IMR-90 (cell line): ENCODE results near the gene COL25A1. TPM values are rescaled to one million over a fixed set of nuclear protein-coding genes. Genes with fewer than 3 reads are reported as not detected.

Experiments used
- ATAC-seq: fragments of 200-7000 bp; cut with Tn5 transposase; 2 replicates; pipeline ENCODE4 v1.9.1; 2020; ENCODE audit warnings: low read depth, mild to moderate bottlenecking, moderate library complexity
- BruUV-seq: library from RNA; stranded (reverse); fragments of 400-500 nt; replicated peaks from 2 replicates; lab custom pipeline; 2021; lab: Mats Ljungman, UMichigan
- CTCF ChIA-PET: fragments of 300-600 bp; formaldehyde crosslinking; extraction: SDS; loops from one replicate; lab custom pipeline; 2021; ENCODE audit warnings: antibody characterized with exemption; lab: Yijun Ruan, JAX
- POLR2A ChIA-PET: fragments of 300-600 bp; sonication (Branson Sonifier 250); formaldehyde crosslinking; loops from one replicate; lab custom pipeline; 2022; ENCODE audit warnings: antibody characterized with exemption; ENCODE audit not compliant: unreplicated experiment; lab: Charles Lee
- DNase-seq: peaks from one replicate; pipeline ENCODE4 v3.0.0; 2013
- H2AFZ ChIP-seq: replicated peaks from 2 replicates; pipeline ENCODE3; 2013; ENCODE audit warnings: low read length, mild to moderate bottlenecking; ENCODE audit not compliant: poor library complexity
- H2AK5ac ChIP-seq: 2 replicates; pipeline ENCODE4 v1.6.1; 2013; ENCODE audit warnings: low read depth, low read length, inconsistent platforms
- H2AK9ac ChIP-seq: replicated peaks from 2 replicates; pipeline ENCODE3; 2013; ENCODE audit warnings: mild to moderate bottlenecking, low read depth, low read length, moderate library complexity; ENCODE audit not compliant: poor library complexity
- H2BK120ac ChIP-seq: 2 replicates; pipeline ENCODE4 v1.6.1; 2013; ENCODE audit warnings: low read depth, low read length, inconsistent platforms
- H2BK15ac ChIP-seq: 3 replicates; pipeline ENCODE4 v1.6.1; 2013; ENCODE audit warnings: low read depth, low read length, inconsistent platforms
- H2BK20ac ChIP-seq: 2 replicates; pipeline ENCODE4 v1.6.1; 2013; ENCODE audit warnings: low read depth, mild to moderate bottlenecking, inconsistent platforms, low read length, moderate library complexity
- H2BK5ac ChIP-seq: 2 replicates; pipeline ENCODE4 v1.6.1; 2013; ENCODE audit warnings: mild to moderate bottlenecking, low read depth, low read length, inconsistent platforms; ENCODE audit not compliant: poor library complexity, severe bottlenecking
- H3K14ac ChIP-seq: replicated peaks from 2 replicates; pipeline ENCODE4 v1.6.1; 2013; ENCODE audit warnings: low read depth, low read length, inconsistent platforms
- H3K18ac ChIP-seq: 2 replicates; pipeline ENCODE4 v1.6.1; 2013; ENCODE audit warnings: low read depth, low read length, control low read depth
- H3K23ac ChIP-seq: 2 replicates; pipeline ENCODE4 v1.6.1; 2013; ENCODE audit warnings: low read depth, low read length, inconsistent platforms
- H3K27ac ChIP-seq: 2 replicates; pipeline ENCODE4 v1.5.1; 2013; ENCODE audit warnings: mild to moderate bottlenecking, control low read depth, low read length; ENCODE audit not compliant: insufficient read depth
- H3K27me3 ChIP-seq: 2 replicates; pipeline ENCODE4 v1.6.1; 2013; ENCODE audit warnings: low read length; ENCODE audit not compliant: control insufficient read depth, insufficient read depth
- H3K36me3 ChIP-seq: 2 replicates; pipeline ENCODE4 v1.6.1; 2013; ENCODE audit warnings: low read length, mixed read lengths; ENCODE audit not compliant: control insufficient read depth, insufficient read depth
- H3K4ac ChIP-seq: 2 replicates; pipeline ENCODE4 v1.6.1; 2013; ENCODE audit warnings: low read depth, low read length, inconsistent platforms
- H3K4me1 ChIP-seq: 2 replicates; pipeline ENCODE4 v1.6.1; 2013; ENCODE audit warnings: low read length, mixed read lengths; ENCODE audit not compliant: control insufficient read depth, insufficient read depth
- H3K4me2 ChIP-seq: 2 replicates; pipeline ENCODE4 v1.6.1; 2013; ENCODE audit warnings: low read depth, mild to moderate bottlenecking, control low read depth, low read length, moderate library complexity
- H3K4me3 ChIP-seq: 2 replicates; pipeline ENCODE4 v1.5.1; 2013; ENCODE audit warnings: low read depth, mild to moderate bottlenecking, control low read depth, low read length, moderate library complexity; ENCODE audit not compliant: insufficient read depth
- H3K56ac ChIP-seq: 2 replicates; pipeline ENCODE4 v1.6.1; 2013; ENCODE audit warnings: low read length, inconsistent platforms; ENCODE audit not compliant: insufficient read depth; ENCODE audit errors: extremely low read depth
- H3K79me1 ChIP-seq, 2 experiments: 2 replicates each; pipeline ENCODE4 v1.6.1; 2013; ENCODE audit warnings: low read length in 2 of 2, inconsistent platforms in 1 of 2, low read depth in 1 of 2
- H3K9ac ChIP-seq: 2 replicates; pipeline ENCODE4 v1.6.1; 2013; ENCODE audit warnings: low read depth, low read length, control low read depth
- H3K9me1 ChIP-seq: 2 replicates; pipeline ENCODE4 v1.6.1; 2013; ENCODE audit warnings: low read length, inconsistent platforms; ENCODE audit not compliant: insufficient read depth
- H3K9me3 ChIP-seq: 2 replicates; pipeline ENCODE4 v1.6.1; 2013; ENCODE audit warnings: low read length; ENCODE audit not compliant: control insufficient read depth, insufficient read depth
- H4K20me1 ChIP-seq: 2 replicates; pipeline ENCODE4 v1.6.1; 2013; ENCODE audit warnings: low read length, inconsistent platforms; ENCODE audit not compliant: insufficient read depth
- H4K5ac ChIP-seq: 2 replicates; pipeline ENCODE4 v1.6.1; 2013; ENCODE audit warnings: mild to moderate bottlenecking, low read depth, low read length, control low read depth
- H4K8ac ChIP-seq, 2 experiments: 2 replicates each; pipeline ENCODE4 v1.6.1; 2013; ENCODE audit warnings: low read depth in 2 of 2, low read length in 2 of 2, control low read depth in 1 of 2, inconsistent platforms in 1 of 2
- H4K91ac ChIP-seq: 2 replicates; pipeline ENCODE4 v1.6.1; 2013; ENCODE audit warnings: low read depth, low read length, inconsistent platforms; ENCODE audit not compliant: insufficient read depth
- BHLHE40 ChIP-seq: fragments of 150-350 bp; IDR thresholded peaks from 2 replicates; pipeline ENCODE4 v1.6.1; 2016; ENCODE audit warnings: mild to moderate bottlenecking, low read depth, low read length
- CEBPB ChIP-seq: IDR thresholded peaks from 2 replicates; pipeline ENCODE4 v1.6.1; 2012; ENCODE audit warnings: low read depth, low read length, improper control_type of control experiment
- CHD1 ChIP-seq: IDR thresholded peaks from 2 replicates; pipeline ENCODE4 v1.6.1; 2012; ENCODE audit warnings: low read depth, low read length, improper control_type of control experiment
- ELK1 ChIP-seq: fragments of 150-350 bp; IDR thresholded peaks from 2 replicates; pipeline ENCODE4 v1.6.1; 2016; ENCODE audit warnings: low read depth, mild to moderate bottlenecking, low read length, moderate library complexity, borderline replicate concordance
- FOS ChIP-seq: fragments of 150-350 bp; IDR thresholded peaks from 2 replicates; pipeline ENCODE4 v1.6.1; 2016; ENCODE audit warnings: low read depth, low read length
- MAFK ChIP-seq: IDR thresholded peaks from 2 replicates; pipeline ENCODE4 v1.6.1; 2012; ENCODE audit warnings: low read depth, low read length, improper control_type of control experiment
- MAZ ChIP-seq: IDR thresholded peaks from 2 replicates; pipeline ENCODE4 v1.6.1; 2012; ENCODE audit warnings: low read depth, mild to moderate bottlenecking, low read length, improper control_type of control experiment, moderate library complexity, borderline replicate concordance
- MXI1 ChIP-seq: IDR thresholded peaks from 2 replicates; pipeline ENCODE4 v1.6.1; 2012; ENCODE audit warnings: low read depth, mild to moderate bottlenecking, low read length, moderate library complexity, borderline replicate concordance
- NFE2L2 ChIP-seq: fragments of 150-350 bp; IDR thresholded peaks from 2 replicates; pipeline ENCODE4 v1.6.1; 2016; ENCODE audit warnings: low read depth, mild to moderate bottlenecking, low read length
- POLR2A ChIP-seq: IDR thresholded peaks from 2 replicates; pipeline ENCODE4 v1.6.1; 2012; ENCODE audit warnings: mild to moderate bottlenecking, low read depth, low read length
- RAD21 ChIP-seq: IDR thresholded peaks from 2 replicates; pipeline ENCODE4 v1.6.1; 2012; ENCODE audit warnings: low read length, improper control_type of control experiment
- RCOR1 ChIP-seq: IDR thresholded peaks from 2 replicates; pipeline ENCODE4 v1.6.1; 2012; ENCODE audit warnings: mild to moderate bottlenecking, low read length, improper control_type of control experiment; ENCODE audit not compliant: insufficient replicate concordance
- RFX5 ChIP-seq: IDR thresholded peaks from 2 replicates; pipeline ENCODE4 v1.8.0; 2012; ENCODE audit warnings: low read depth, mild to moderate bottlenecking, low read length, moderate library complexity
- SMC3 ChIP-seq: fragments of 150-350 bp; IDR thresholded peaks from 2 replicates; pipeline ENCODE4 v1.6.1; 2016; ENCODE audit warnings: low read depth, mild to moderate bottlenecking, antibody characterized with exemption, low read length, moderate library complexity
- USF2 ChIP-seq: fragments of 150-350 bp; IDR thresholded peaks from 2 replicates; pipeline ENCODE4 v1.6.1; 2017; ENCODE audit warnings: mild to moderate bottlenecking, antibody characterized with exemption, low read length, low read depth
- WGBS, 2 experiments: methylation state at CpG; one replicate each; pipeline versions ENCODE4 v1.1.5 to v1.1.7; 2013; ENCODE audit warnings: missing lambda C conversion rate in 2 of 2; ENCODE audit not compliant: insufficient read length in 1 of 2; ENCODE audit errors: extremely low coverage in 2 of 2; 5-methylcytosine and 5-hydroxymethylcytosine counted together
- dilution Hi-C: fragments of 300-500 bp; cut with HindIII; formaldehyde crosslinking; loops from one replicate; pipeline ENCODE4 v1.14.3; 2018; ENCODE audit warnings: low sequenced_read_pairs; ENCODE audit not compliant: unreplicated experiment
- in situ Hi-C: fragments of 300-500 bp; cut with MboI; formaldehyde crosslinking; loops from 3 replicates; pipeline ENCODE4 v1.14.3; 2019; ENCODE audit warnings: low sequenced_read_pairs, inconsistent platforms, mixed read lengths
- intact Hi-C: fragments of 100-400 bp; cut with micrococcal nuclease; formaldehyde crosslinking; loops from 2 replicates; pipeline ENCODE4 v1.10.0; 2022
- polyA plus RNA-seq, 3 experiments: library from polyadenylated mRNA; depleted of rRNA; stranded (reverse); fragments of >200 nt; gene quantifications; 2 replicates each; pipeline ENCODE4 v1.2.3, GENCODE V29; 2012; ENCODE audit warnings: low replicate concordance in 1 of 3
- total RNA-seq: library from RNA; depleted of rRNA; stranded (reverse); fragments of >200 nt; gene quantifications from 2 replicates; pipeline ENCODE4 v1.2.3, GENCODE V29; 2012
- TF ChIP-seq, protein P1 (sequence below): conservative IDR thresholded peaks from 2 replicates; pipeline ENCODE4 v1.5.1; 2012; ENCODE audit warnings: mild to moderate bottlenecking, low read depth, low read length, improper control_type of control experiment

COL25A1 gene
- total and polyA plus RNA-seq, 2 of the 4 experiments (the other 2 are of a cell fraction) = under 0.01 to 0.05 TPM

DNA sequence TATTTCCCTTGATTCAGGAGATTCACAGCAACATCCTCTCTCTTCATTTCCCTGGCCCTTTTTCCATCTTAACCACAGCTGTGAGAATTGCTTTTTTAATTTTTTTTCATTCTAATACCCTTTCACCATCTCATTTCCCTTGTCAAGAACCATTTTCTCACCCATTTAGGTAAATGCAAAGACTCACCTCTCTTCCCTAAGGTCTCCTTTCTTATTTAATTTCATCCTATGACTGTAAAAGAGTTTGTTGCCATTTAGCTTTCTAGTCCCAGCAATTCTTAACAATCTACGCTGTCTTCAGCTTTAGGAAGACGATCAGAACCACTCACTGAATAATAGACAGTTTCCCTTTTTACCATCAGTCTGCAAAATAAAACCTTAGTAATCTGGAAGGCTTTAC lies 298.5 kb downstream of the COL25A1 start:
- Histone ChIP-seq H3K14ac (no peak overlapping the region), H3K4me2 (no peak overlapping the region), H3K27me3 (no peaks in the 10 kb centered on the region), H3K18ac (no peak overlapping the region), H2AFZ (no peak overlapping the region), H4K91ac (no peak overlapping the region), H4K5ac (no peak overlapping the region), H3K23ac (no peak overlapping the region), H4K20me1 (no peaks in the 10 kb centered on the region), H4K8ac (no peak overlapping the region), H2BK5ac (no peak overlapping the region), H2AK9ac (no peak overlapping the region), H3K27ac (no peak overlapping the region), H2BK120ac (no peak overlapping the region), H2BK15ac (no peak overlapping the region), H3K4ac (no peak overlapping the region), H2AK5ac (no peak overlapping the region), H3K79me1 (no peaks in the 10 kb centered on the region), H2BK20ac (no peak overlapping the region), H3K56ac (no peak overlapping the region), H3K36me3 (no peaks in the 10 kb centered on the region), H3K9ac (no peak overlapping the region), H3K9me1 (no peaks in the 10 kb centered on the region), H3K9me3 (no peaks in the 10 kb centered on the region), H3K4me3 (no peak overlapping the region), H3K4me1 (no peaks in the 10 kb centered on the region)
- POLR2A ChIA-PET = no interaction called here
- WGBS, 2 experiments = no CpG with 5 or more reads among the region's 2 CpGs
- dilution Hi-C loops (no loop called here), intact Hi-C loops (no loop called here), in situ Hi-C loops (no loop called here)
- TF ChIP-seq ELK1 (no peak), RAD21 (no peak), MAFK (no peak), USF2 (no peak), CEBPB (no peak), NFE2L2 (no peak), RFX5 (no peak), MXI1 (no peak), BHLHE40 (no peak), RCOR1 (no peak), SMC3 (no peak), MAZ (no peak), FOS (no peak), CHD1 (no peak), POLR2A (no peak)
- TF ChIP-seq, protein P1, sequence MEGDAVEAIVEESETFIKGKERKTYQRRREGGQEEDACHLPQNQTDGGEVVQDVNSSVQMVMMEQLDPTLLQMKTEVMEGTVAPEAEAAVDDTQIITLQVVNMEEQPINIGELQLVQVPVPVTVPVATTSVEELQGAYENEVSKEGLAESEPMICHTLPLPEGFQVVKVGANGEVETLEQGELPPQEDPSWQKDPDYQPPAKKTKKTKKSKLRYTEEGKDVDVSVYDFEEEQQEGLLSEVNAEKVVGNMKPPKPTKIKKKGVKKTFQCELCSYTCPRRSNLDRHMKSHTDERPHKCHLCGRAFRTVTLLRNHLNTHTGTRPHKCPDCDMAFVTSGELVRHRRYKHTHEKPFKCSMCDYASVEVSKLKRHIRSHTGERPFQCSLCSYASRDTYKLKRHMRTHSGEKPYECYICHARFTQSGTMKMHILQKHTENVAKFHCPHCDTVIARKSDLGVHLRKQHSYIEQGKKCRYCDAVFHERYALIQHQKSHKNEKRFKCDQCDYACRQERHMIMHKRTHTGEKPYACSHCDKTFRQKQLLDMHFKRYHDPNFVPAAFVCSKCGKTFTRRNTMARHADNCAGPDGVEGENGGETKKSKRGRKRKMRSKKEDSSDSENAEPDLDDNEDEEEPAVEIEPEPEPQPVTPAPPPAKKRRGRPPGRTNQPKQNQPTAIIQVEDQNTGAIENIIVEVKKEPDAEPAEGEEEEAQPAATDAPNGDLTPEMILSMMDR = no peak
- ATAC-seq = no peak
- DNase-seq = no peak
- CTCF ChIA-PET = interaction anchor here (0.6 kb wide), 1 partner anchor 43 kb away, joined by 3 read pairs; no protein-coding TSS in a partner anchor
- BruUV-seq = no TSS peak
